ENCODE results near the gene DTHD1. TPM values are rescaled to one million over a fixed set of nuclear protein-coding genes. Genes with fewer than 3 reads are reported as not detected.

DTHD1 gene
- total RNA-seq, 1 experiment from 2014 or later, result not detected

GRCh38 chr4:36392024-36392423 lies 110.6 kb downstream of the DTHD1 start:
- H2AFZ ChIP-seq (ENCODE audit: low read depth, low read length, poor library complexity, severe bottlenecking), result no peak overlapping the region
- H3K36me3 ChIP-seq (ENCODE audit: control insufficient read depth in 1 of 2, insufficient read depth in 2 of 2, low read length in 2 of 2), result no peaks in the 10 kb centered on the region
- TF ChIP-seq TCF7L2 (IDR thresholded peaks at IDR 0.05; ENCODE audit: borderline replicate concordance, extremely low read depth, insufficient read depth, insufficient read length) (no peak), EZH2 (IDR thresholded peaks at IDR 0.05) (no peak), ZBTB33 (IDR thresholded peaks at IDR 0.05; ENCODE audit: extremely low read depth, insufficient replicate concordance, low read length) (no peak), ELF1 (IDR thresholded peaks at IDR 0.05; ENCODE audit: borderline replicate concordance, low read depth) (no peak), SRF (IDR thresholded peaks at IDR 0.05; ENCODE audit: low read depth) (no peak), SIN3A (IDR thresholded peaks at IDR 0.05; ENCODE audit: low read depth) (no peak), FOSL1 (IDR thresholded peaks at IDR 0.05; ENCODE audit: low read depth) (no peak), CTCF (IDR thresholded peaks at IDR 0.05 in 2 of 3, conservative IDR thresholded peaks at IDR 0.05 in 1 of 3; ENCODE audit: borderline replicate concordance in 1 of 3, insufficient read depth in 1 of 3, low read depth in 2 of 3, low read length in 2 of 3) (no peak), CBX3 (IDR thresholded peaks at IDR 0.05; ENCODE audit: low read depth) (no peak), YY1 (IDR thresholded peaks at IDR 0.05; ENCODE audit: extremely low read depth, insufficient replicate concordance, low read depth, low read length) (no peak), POLR2AphosphoS5 (IDR thresholded peaks at IDR 0.05; ENCODE audit: low read depth, low read length) (no peak)
- ChIA-PET POLR2A (no interaction called here), RAD21 (ENCODE audit: low non-redundant PET in 1 of 2, low total read pairs in 2 of 2, uncharacterized antibody in 2 of 2, unreplicated experiment in 2 of 2) (no interaction called here), CTCF (interaction anchor here (1.3 kb wide), 1 partner anchor 22 kb away, joined by 3 read pairs; no protein-coding TSS in a partner anchor)
- H4K20me1 ChIP-seq (ENCODE audit: insufficient read depth), result no peaks in the 10 kb centered on the region
- H3K9me3 ChIP-seq (ENCODE audit: control insufficient read depth in 1 of 2, insufficient read depth in 1 of 2, low read depth in 1 of 2, low read length in 2 of 2), result no peaks in the 10 kb centered on the region
- H3K4me2 ChIP-seq (ENCODE audit: low read length), result peak overlapping the region; percentile 22; the same call in 1 of the 2 replicates
- H3K4me3 ChIP-seq (replicated peaks in 1 of 2; ENCODE audit: low read depth in 1 of 2, low read length in 2 of 2), result no peak overlapping the region
- intact Hi-C loops (cut with micrococcal nuclease), result no loop called here
- no peaks in the 10 kb centered on the region for H3K9me2 ChIP-seq (ENCODE audit: insufficient read depth)
- DNase-seq (ENCODE audit: low read depth, low spot score) (no peak), ATAC-seq (no peak)
- no peak overlapping the region for H3K9ac ChIP-seq (ENCODE audit: low read length)
- peaks cover 5 to 54% of the 10 kb centered on the region in 2 experiments; a peak in 3 of 4 replicates for H3K4me1 ChIP-seq (ENCODE audit: control insufficient read depth in 1 of 2, insufficient read depth in 2 of 2, low read length in 2 of 2)
- no peaks in the 10 kb centered on the region for H3K27me3 ChIP-seq (ENCODE audit: insufficient read depth, low read length)
- BruUV-seq (replicated peaks), result no TSS peak
- H3K27ac ChIP-seq (ENCODE audit: low read depth, low read length), result no peak overlapping the region
- H3K79me2 ChIP-seq (ENCODE audit: insufficient read depth, low read length), result no peaks in the 10 kb centered on the region

All from HCT116 (cell line).